COLO668 (cell line): ENCODE measurements around the gene FSD2.
"Not testable (repeated sequence)": the region's sequence is repeated elsewhere in the genome, so short reads cannot be mapped to it uniquely, and the experiment has no call there.

Experiments
- DNase-seq: peaks from one replicate; lab custom pipeline; 2025; ENCODE audit not compliant: unreplicated experiment; lab: John Stamatoyannopoulos, UW

FSD2 gene

GRCh38 chr15:82798531-82799166 is 7.2 kb downstream of the FSD2 start:
- DNase-seq, result no peak

DNA sequence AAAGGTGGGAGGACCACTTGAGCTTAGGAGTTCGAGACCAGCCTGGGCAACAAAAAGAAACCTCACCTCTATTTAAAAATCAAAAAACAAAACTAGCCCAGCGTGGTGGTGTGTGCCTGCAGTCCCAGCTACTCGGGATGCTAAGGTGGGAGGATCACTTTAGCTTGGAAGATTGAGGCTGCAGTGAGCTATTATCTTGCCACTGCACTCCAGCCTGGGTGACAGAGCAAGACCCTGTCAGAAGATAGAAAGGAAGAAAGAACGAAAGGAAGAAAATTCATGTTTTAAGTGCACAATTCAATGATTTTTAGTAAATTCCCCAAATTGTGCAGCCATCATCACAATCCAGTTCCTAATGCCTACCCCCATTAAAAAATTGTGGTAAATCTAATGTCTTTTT is 7.8 kb downstream of the FSD2 start:
- no peak for DNase-seq

- no peak for DNase-seq
Measured at GRCh38 chr15:82793737-82794136, 12.1 kb downstream of the FSD2 start.

GRCh38 chr15:82792068-82792467 is 13.8 kb downstream of the FSD2 start:
- DNase-seq, result no peak

GRCh38 chr15:82790321-82790720 is 15.5 kb downstream of the FSD2 start:
- DNase-seq, result no peak

DNA sequence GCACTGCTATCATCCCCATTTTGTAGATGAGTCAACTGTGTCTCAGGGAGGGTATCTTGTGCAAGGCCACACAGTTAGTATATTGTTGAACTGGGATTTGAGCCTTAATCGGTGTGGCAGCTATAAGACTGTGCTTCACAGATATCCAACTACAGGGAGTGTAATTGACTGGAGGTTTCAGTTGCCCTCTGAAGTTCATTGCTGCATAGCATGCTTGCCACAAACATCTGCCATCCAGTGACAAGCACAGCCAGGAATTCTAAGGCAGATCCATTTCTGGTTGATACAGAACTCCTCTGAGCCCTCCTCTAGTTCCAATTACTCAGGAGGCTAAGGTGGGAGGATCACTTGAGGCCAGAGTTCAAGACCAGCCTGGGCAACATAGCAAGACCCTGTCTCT is 16.4 kb downstream of the FSD2 start:
- no peak for DNase-seq

GRCh38 chr15:82788496-82788895 is 17.4 kb downstream of the FSD2 start:
- DNase-seq, result no peak

- DNase-seq, result no peak
Measured at GRCh38 chr15:82781349-82781748, 24.5 kb downstream of the FSD2 start.

DNA sequence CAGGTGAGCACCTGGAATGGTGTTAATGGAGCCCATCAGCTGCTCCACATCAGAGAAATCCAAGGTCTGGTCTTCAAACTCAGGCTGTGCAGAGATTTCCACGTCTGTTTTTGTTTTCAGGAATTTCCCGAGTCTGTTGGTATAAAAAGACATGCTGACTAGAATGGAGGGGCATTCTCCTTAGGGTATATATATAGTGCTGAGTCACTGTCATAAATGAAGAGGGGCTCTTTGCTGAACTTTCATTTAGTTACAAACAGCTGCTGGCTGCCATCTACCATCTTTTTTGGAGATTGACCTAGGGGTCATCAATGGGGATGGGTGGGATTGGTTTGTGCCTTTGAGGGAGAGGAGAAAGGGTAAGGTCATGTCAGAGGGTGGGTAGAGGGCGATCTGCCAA is 27.1 kb downstream of the FSD2 start:
- DNase-seq, result no peak

GRCh38 chr15:82774496-82774895 is 31.4 kb downstream of the FSD2 start:
- DNase-seq, result no peak

DNA sequence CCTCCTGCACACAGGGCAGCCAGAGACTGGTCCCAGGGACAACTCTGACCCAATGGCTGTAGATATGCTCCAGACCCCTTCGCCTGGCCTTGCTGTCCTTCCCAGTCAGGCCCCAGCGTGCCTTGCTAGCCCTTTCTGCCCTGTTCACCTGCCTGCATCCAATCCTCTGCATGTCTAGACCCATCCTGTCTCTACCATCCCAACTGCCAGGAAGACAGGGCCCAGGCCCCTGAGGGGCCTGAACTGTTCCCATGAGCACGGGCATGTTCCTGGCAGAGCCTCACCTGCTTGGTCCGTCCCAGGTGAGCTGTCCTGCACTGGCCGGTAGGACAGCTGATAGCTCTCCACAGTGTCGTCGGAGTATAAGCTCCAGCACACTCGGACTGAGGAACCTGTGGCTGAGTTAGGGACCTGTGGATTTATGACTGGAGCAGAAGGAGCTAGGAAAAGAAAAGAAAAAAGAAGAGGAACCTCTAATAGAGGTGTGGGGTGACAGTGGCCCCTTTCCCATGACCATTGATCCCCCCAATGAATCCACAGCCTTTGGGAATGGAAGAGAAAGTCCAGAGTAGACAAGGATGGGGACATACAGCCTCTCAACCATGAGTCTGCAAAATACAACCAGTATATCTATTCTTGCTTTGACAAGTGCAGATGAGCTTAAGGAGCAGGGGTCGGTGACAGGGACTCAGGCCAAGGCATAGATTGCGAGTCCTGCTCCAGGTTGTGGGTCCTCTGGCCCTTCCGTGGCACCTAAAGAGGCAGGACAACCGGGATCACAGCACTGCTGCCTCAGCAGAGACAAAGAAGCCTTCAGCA is 33.9 kb downstream of the FSD2 start:
- DNase-seq, result no peak

DNA sequence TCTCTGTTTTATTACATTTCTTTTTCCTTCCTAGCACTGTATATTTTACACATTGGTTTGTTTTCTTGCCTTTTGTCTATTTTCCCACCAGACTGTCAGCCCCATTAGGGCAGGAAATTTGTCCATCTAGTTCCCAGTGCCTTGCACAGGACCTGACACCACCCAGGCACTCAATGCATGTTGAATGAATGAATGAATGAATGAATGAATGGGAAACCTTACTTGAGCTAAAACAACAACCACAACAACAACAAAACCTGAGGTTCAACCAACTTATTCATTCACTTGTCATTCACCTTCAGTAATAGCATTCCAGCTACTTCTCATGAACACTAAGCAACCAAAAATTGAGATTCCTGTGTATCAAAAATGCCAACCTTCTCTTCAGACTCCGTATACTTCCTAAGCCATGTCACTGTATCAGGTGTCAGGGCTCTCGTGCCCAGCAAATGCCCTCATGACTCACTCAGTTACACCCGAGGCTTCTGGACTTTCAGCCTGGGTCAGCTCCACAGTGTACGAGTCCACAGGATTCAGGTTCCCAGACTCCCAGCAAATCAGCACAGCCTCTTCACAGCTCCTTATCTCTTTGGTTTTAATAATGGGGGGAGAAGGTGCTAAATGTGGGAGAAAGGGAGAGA is 37.3 kb downstream of the FSD2 start:
- no peak for DNase-seq

DNA sequence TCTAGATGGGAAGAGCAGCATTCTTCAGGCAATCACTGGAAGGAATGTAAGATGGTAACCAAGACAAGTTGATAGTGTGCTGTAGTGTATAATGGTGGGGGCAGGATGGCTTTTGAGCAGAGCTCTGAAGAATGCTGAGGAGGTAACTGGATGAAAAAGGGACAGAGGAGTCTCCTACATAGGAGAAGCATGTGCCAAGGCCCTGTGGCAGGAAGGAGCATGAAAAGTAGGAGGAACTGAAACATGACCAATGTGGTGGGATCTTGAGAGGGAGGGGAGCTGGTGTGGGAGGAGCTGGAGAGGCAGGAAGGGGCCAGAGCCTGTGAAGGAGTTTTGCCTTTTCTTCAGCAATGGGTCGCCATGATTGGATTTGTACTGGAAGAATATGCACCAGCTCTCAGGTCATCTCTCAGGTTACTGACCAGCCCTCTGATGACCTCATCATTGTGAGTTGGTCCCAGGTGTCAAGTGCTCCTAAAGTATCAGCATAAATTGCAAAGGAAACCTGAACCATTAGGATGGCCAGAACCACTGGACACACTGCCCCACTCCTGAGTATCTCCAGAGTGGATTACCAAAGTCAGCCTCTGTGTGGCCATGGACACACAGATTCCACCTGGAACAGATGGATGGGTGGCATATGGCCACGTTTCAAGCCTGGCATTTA is 38.6 kb downstream of the FSD2 start:
- DNase-seq, result no peak

GRCh38 chr15:82766201-82766600 is 39.7 kb downstream of the FSD2 start:
- not testable (repeated sequence) for DNase-seq

- no peak for DNase-seq
Measured at GRCh38 chr15:82764740-82765139, 41.1 kb downstream of the FSD2 start.

DNA sequence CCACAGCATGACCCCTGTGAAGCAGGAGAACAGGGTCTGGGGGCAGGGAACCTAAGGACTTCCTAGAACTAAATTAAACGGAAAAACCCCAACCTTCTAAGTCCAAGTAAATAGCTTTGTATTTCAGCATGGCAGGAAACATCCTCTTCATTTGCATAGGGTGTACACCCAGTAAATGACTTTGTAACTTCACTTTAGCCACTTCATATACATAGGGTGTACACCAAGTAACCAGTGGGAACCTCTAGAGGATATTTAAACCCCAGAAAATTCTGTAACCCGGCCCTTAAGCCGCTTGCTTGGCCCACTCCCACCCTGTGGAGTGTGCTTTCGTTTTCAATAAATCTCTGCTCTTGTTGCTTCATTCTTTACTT is 41.8 kb downstream of the FSD2 start:
- no peak for DNase-seq

GRCh38 chr15:82763361-82764116 is 42.3 kb downstream of the FSD2 start:
- DNase-seq, result no peak

- no peak for DNase-seq
Measured at GRCh38 chr15:82751308-82751707, 54.6 kb downstream of the FSD2 start.

- DNase-seq, result no peak
Measured at GRCh38 chr15:82750831-82751180, 55.1 kb downstream of the FSD2 start.

GRCh38 chr15:82749951-82750830 is 55.7 kb downstream of the FSD2 start:
- peak; percentile 93 for DNase-seq
